DMS153 treated with DMSO at 0.1 percent for 48 hours (cell line): ENCODE results near the gene ACSM4.
"Not testable (repeated sequence)": the region's sequence is repeated elsewhere in the genome, so short reads cannot be mapped to it uniquely, and the experiment has no call there.

ENCODE experiments used
- DNase-seq: peaks from one replicate; lab custom pipeline; 2025; ENCODE audit not compliant: unreplicated experiment; lab: John Stamatoyannopoulos, UW

ACSM4 gene, protein sequence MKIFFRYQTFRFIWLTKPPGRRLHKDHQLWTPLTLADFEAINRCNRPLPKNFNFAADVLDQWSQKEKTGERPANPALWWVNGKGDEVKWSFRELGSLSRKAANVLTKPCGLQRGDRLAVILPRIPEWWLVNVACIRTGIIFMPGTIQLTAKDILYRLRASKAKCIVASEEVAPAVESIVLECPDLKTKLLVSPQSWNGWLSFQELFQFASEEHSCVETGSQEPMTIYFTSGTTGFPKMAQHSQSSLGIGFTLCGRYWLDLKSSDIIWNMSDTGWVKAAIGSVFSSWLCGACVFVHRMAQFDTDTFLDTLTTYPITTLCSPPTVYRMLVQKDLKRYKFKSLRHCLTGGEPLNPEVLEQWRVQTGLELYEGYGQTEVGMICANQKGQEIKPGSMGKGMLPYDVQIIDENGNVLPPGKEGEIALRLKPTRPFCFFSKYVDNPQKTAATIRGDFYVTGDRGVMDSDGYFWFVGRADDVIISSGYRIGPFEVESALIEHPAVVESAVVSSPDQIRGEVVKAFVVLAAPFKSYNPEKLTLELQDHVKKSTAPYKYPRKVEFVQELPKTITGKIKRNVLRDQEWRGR

GRCh38 chr12:7303772-7304171, at the start of gene ACSM4:
Gene ACSM4, plus strand, starts transcription at chr12:7304072. Its CDS starts 260 bp downstream, at chr12:7304332.
- no peak for DNase-seq

DNA sequence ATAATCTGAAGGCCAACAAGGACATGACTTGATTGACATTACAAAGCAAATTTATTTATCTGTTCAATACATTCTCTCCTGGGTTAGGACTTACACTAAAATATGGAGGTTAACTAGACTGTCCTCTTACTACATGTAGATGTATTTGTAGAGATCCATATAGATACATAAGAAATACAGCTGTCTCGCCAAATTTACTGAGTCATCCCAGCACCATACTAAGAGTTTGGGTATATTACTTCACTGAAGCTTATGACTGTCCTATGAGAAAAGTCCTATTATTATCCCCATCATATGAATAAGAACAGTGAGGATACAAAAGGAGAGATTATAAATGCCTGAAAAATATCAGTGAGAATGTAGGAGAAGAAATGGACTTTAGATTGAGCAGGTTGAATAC, 44.8 kb upstream of the ACSM4 start:
- DNase-seq: no peak

DNA sequence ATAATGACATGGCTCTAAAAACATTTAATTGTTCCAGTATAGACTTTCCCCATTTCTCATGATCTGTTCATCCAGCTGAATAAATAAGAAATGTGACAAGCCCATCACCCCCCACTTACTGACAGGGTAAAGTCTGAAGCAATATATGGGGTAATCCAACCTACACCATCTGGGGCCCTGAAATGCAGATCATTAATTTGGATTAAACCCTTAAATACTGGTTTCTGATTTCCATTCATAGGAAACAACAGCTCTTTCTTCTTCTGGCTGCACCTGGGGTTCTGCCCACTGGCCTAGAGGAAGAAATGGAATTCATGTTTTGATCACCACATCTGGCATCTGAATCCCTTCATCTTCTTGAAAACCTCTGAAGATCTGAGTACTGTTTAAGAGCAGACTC, 39.3 kb upstream of the ACSM4 start:
- DNase-seq: no peak

- no peak for DNase-seq
Observed at GRCh38 chr12:7265251-7265650, 38.6 kb upstream of the ACSM4 start.

- DNase-seq: no peak
Observed at GRCh38 chr12:7269273-7269672, 34.6 kb upstream of the ACSM4 start.

DNA sequence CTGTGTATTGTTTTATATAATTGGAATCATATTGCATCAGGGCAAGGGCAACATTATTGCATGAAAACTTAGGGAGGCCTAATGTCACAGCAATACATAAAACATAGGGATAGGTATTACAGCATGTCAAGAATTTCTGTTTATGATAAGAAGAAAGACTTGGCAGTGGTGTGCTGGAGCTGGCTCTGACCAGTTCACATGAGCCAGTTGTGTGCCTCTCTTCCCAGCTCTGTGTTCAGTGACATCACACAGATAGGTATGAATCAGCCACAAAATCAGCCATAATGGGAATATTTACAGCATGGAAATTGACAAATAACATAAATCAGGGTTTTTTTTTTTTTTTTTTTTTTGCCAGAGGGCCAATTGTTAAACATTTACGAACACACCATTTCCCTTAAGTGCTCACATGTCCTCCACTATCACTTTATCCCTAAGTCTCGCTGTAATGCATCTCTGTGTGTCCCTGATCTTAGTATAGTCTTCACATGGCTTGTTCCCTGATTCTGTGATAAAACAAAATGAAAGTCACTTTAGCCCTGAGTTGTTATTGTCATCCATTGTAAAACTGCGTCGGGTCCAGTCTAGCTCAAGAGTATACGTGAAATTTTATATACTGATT, 31.9 kb upstream of the ACSM4 start:
- no peak for DNase-seq

DNA sequence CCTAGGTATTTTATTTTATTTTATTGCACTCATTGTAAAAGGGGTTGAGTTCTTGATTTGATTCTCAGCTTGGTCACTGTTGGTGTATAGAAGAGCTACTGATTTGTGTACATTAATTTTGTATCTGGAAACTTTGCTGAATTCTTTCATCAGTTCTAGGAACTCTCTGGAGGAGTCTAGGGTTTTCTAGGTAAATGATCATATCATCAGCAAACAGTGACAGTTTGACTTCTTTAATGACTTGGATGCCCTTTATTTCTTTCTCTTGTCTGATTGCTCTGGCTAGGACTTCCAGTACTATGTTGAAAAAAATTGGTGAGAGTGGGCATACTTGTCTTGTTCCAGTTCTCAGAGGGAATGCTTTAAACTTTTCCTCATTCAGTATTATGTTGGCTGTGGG, 28.4 kb upstream of the ACSM4 start:
- DNase-seq: not testable (repeated sequence)

DNA sequence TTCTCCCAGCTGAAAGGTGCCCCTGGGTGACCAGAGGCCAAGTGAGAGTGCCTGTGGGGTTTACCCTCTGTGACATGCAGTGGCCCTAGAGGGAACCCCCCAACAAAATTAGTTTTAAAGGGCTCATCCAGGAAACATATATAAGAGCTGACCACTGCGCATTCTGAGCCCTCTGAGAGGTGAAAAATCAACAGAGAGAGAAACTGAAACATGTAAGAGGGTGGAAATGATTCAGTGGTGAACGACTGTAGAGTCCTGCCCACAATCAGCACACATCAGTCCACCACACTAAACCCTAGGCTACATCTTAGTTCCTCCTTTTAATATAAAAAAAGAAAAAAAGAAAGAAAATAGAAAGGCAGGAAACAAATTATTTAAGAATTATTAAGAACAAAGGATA, 21.0 kb upstream of the ACSM4 start:
- no peak for DNase-seq

DNA sequence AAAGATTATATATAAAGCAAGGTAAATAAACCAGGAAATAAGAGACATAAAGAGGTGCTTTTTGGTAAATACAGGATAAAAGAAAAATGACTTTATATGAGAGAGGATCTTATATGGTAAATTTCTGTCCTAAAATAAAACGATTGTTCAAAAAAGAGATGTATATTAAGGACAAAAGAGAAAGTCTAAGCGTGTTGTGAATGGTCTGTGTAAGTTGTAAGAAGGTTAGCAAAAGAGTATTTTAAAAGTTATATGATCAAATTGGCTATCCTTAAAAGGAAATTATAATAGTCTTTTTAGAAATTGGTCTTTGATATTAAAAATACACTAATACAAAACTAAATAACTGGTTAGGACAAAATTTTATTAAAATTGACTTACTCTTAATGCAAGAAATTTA, 14.1 kb upstream of the ACSM4 start:
- no peak for DNase-seq

DNA sequence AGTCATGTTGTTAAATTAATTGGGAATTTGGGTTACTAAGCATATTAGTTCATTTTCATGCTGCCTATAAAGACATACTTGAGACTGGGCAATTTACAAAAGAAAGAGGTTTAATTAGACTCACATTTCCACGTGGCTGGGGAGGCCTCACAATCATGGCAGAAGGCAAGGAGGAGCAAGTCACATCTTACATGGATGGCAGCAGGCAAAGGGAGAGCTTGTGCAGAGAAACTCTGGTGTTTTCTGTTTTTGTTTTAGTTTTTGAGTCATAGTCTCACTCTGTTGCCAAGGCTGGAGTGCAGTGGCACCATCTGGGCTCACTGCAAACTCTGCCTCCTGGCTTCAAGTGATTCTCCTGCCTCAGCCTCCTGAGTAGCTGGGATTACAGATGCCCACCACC, 13.3 kb upstream of the ACSM4 start:
- not testable (repeated sequence) for DNase-seq

- DNase-seq: no peak
Observed at GRCh38 chr12:7292300-7292699, 11.6 kb upstream of the ACSM4 start.

DNA sequence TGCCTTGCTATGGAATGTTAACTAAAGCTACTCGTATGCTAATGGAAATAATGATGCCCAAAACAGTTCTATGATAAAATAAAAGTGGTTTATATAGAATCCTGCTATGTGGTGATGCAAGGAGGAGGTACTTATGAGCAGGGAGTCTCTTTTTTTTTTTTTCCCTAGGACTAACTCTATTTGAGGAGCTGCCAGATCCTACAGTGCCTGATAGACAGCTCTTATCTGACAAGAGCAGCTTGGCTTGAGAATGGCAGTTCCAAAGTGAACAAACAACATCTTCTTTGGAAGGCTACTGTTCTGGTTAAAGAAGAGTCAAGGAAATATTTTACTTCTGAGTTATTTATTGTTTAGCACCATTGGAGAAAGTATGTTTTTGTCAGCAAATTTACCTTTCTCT, 10.2 kb upstream of the ACSM4 start:
- no peak for DNase-seq

DNA sequence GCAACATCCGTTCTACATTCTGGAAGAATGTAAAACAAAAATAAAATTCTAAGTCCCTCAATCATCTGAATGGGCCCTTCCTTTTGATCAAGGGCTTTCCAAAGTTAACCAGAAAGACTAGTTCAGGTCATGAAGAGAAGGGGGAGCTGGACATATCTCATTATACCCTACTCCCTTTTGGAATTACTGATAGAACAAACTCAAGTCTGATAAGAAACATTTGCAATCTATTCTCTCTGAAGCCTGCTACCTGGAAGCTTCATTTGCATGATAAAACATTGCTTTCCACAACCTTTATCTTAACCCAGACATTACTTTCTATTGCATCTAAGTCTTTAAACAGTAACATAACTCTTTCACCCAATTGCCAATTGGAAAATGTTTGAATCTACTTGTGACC, 8.3 kb upstream of the ACSM4 start:
- DNase-seq: no peak

GRCh38 chr12:7297865-7298264, 6.0 kb upstream of the ACSM4 start:
- no peak for DNase-seq

DNA sequence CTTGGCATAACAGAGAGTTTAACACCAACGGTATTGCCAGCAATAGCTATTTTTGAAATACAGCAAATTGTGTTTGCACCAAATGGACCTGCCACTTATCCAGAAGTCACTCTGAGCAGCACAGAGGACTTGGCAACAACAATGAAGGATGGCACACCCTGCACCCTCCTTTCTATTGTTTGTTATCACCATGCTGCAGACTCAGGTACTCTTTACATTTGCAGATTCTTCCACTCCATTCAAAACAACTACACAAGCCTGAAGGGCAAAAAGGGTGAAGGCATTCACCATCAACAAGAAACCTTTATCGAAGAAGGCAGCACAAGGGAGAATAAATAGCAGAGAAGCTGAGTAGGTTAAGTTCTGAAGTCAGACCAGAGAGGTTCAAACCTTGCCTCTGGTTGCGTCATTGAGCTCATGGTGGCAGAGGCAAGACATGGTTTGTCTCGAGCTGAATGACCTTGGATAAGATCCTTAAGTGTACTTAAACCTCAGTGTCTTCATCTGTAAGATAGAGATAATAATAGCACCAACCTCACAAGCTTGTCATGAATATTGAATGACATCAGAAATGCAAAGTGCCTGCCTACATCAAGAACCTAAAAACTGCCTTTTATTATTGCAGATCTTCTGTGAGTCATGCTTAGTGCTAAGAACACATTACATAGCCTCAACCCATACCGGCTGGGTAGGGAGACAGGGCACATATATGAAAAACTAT, 1.4 kb upstream of the ACSM4 start:
- no peak for DNase-seq

- no peak for DNase-seq
Observed at GRCh38 chr12:7303230-7303629, 642 bp upstream of the ACSM4 start.

- DNase-seq: no peak
Observed at GRCh38 chr12:7304456-7304855, 584 bp downstream of the ACSM4 start.

DNA sequence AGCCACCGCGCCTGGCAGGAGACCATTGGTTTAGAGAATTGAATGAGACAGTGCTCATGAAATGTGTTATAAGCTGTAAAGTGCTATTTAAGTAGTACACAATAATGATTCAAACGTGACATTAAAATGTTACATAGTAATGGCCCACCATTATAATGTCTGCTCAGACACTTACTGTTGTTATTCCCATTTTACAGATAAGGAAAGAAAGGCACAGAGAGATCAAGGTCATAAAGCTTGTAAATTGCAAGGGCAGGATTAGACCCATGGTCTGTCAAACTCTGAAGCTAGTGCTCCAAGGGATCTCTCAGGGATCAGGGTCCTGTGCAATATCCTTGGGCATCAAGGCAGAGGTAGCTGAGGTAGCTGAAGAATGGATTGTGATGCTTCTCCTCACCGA, 6.2 kb downstream of the ACSM4 start:
- DNase-seq: no peak

DNA sequence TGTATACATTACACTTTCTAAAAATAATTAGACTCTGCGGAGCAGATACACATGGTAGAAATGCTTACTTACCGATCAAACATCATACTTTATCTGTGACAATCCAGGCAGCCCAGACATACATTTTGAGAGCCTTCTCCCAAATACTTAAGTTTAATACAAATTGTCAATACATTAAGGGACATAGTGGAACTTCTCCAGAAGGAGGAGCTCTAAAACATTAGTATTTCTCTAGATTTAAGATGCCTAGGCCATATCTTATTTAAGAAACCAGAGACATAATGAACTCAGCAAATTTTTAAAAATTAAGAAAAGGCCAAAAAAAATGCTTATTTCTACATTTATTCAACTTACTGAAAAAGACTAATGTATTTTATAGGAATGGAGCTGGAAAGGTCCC, 16.1 kb downstream of the ACSM4 start:
- DNase-seq: no peak

- DNase-seq: no peak
Observed at GRCh38 chr12:7321624-7322023, 17.8 kb downstream of the ACSM4 start.

- no peak for DNase-seq
Observed at GRCh38 chr12:7322599-7322998, 18.7 kb downstream of the ACSM4 start.

DNA sequence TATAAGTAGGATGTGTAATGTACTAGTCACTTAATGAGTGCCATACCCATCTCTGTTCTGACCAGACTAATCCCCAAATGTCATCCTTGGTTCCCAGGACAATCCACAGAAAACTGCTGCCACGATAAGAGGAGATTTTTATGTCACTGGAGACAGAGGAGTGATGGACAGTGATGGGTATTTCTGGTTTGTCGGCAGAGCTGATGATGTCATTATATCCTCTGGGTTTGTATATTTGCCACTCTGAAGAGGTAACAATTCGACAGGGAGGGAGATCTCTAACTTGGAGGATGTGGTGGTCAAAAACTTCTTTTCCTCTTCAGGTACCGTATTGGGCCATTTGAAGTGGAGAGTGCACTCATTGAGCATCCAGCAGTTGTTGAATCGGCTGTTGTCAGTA, 20.3 kb downstream of the ACSM4 start:
- DNase-seq: no peak
